Fibroblast of skin of right quadriceps (primary cell): Measurements from ENCODE around the gene MAP3K4.

Source experiments
- DNase-seq: peaks from one replicate; pipeline ENCODE4 v3.0.0-alpha.2; 2013

The MAP3K4 gene

DNA sequence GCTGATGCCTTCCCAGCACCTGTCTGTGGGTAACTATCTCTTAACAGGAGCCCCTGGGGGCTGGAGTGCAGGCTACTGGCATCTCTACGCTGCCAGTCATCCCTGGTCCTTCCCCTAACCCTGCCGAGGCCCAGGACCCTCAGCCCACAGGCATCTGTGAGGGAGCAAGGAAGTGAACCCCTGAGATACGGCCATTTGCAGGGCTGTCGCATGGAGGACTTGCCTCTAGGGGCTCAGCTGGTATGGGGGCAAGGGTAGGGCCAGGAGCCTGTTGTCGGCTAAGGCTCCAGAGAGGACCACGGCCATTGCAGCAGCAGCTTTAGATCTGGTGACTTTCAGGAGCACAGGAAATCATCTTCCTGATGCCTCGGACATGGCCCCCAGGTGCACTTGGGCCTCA is 49.7 kb downstream of the MAP3K4 start:
- DNase-seq: no peak

DNA sequence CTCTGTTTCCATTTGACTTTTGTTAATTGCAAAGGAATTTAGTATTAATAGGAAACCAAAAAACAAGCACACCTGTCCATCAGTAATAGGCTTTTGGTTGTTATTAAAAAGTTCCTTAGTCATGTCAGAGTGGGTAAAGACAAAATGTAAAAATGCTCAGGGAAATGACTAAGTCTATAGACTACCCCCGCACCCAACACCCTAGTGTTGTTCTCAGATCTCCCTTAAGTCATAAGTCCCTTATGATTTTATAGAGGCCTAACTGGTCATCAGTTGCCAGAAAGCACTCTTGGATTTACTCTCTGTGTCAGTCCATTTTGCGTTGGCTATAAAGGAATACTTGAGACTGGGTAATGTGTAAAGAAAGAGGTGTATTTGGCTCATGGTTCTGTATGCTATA is 52.8 kb downstream of the MAP3K4 start:
- no peak for DNase-seq

DNA sequence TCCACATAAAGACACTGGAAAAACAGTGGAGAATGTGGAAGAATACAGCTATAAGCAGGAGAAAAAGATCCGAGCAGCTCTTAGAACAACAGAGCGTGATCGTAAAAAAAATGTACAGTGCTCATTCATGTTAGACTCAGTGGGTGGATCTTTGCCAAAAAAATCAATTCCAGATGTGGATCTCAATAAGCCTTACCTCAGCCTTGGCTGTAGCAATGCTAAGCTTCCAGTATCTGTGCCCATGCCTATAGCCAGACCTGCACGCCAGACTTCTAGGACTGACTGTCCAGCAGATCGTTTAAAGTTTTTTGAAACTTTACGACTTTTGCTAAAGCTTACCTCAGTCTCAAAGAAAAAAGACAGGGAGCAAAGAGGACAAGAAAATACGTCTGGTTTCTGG is 57.1 kb downstream of the MAP3K4 start:
- DNase-seq: peak; percentile 91

DNA sequence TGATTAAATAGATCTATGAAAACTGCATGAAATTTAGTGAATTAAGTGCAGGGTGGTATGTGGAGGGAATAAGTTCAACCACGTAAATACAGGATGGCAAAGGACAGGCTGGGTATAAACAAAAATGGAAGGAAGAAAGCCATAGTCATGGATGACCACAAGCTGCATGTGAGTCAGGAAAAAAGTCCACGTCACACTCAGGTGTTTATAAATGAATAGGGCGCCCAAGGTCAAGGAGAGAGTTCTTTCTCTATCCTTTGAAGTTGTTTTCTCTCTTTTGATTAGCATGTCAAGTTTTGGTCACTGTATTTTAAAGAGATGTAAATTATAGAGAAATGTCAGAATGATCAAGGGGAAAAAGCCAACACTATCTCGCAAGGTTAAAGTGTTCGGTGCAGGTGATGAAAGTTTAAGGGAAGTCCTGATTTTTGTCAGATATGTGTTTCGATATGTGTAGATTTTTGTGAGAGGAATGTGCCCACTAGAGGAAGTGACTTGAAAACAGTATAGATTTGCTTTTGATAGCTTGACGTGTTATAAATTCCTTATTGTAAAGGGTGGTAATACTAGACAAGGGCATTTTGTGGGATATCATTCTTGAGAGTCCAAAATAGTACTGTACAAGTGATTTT is 58.7 kb downstream of the MAP3K4 start:
- no peak for DNase-seq

DNA sequence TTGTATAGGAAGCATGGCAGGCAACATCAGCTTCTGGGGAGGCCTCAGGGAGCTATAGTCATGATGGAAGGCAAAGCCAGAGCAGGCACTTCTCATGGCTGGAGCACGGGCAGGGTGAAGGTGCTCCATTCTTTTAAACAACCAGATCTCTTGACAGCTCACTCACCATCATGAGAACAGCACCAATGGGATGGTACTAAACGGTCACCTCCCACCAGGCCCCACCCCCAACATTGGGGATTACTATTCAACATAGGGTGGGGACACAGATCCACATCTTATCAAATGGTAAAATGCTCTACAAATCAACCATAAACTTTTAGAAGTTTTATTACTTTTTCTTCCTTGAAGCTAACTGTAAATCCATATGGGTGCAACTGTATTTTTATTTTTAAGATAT is 61.5 kb downstream of the MAP3K4 start:
- DNase-seq: no peak

DNA sequence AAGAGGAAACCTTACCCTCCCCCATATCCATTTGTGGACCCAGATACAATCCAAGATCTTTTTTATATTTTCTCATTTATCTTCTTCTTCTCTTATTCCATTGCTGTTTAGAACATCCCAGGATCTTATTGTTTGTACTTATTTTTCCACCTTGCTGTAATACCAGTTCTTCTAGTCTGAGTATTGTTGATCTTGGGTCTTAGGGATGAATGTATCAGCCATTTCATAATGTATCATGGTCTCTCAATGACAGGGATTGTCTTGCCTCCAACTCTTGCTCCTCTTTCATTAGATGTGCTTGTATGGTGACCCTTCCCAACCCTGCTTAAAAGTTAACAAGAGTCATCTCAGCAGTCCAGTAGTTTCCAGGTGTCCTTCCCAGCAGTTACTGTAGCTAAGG is 63.3 kb downstream of the MAP3K4 start:
- DNase-seq: no peak

DNA sequence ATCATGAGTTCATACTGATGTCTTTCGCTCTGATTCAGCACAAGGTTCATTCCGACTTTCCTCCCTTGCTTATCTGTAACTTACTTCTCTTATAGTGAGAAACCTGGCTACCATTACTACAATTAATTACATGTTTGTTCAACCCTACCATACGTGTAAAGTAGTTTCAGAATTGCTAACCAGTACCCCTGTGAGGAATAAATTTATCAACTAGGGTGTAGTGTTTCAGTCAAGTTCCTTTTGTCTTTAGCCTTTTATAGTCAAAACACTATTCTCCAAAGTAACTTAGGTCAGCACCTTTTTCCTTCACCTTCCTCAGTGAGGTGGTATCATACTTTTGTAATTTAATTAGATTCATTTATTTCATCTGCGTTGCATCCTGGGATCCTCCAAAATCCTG is 64.9 kb downstream of the MAP3K4 start:
- DNase-seq: no peak

DNA sequence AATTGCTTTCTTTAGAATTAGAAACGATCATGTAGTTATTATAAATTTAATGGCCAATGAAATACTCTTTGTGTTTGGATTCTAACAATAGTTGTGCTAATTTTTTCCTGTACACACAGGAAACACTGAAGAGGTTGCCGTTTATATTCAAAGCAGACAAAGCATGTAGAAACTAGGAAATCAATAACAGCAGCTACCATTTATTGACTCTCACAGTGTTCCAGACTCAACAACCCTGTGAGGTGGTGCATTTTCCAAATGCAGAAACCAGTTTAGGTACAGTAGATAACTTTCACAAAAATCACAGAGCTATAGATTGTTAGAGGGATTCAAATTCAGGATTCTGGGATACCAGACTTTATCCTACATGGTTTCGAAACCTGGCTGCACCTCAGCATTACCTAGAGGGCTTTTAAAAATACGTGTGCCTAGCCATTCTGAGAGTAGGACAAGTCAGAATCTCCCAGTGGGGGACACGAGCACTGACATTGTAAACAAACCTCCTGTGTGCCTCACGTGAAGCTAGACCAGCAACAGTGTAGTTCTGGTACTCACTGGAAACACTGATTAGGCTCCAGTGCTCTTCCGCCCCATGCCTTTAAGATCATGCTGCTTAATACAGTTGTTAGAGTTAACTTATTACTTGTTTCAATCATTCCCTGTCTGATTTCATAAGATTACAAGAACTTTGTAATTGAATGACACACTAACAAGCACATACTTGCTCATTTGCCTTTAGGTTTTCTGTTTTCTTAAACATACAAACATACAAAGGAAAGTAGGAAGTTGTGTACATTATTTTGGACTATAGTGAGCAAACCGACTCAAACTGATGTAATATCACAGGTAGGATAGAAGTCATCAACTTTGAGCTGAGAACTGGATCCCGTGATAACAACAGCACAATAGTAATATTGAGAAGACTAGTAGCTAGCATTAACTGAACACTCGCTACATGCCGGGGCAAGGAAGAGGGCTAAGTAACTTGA is 65.8 kb downstream of the MAP3K4 start:
- DNase-seq: no peak

DNA sequence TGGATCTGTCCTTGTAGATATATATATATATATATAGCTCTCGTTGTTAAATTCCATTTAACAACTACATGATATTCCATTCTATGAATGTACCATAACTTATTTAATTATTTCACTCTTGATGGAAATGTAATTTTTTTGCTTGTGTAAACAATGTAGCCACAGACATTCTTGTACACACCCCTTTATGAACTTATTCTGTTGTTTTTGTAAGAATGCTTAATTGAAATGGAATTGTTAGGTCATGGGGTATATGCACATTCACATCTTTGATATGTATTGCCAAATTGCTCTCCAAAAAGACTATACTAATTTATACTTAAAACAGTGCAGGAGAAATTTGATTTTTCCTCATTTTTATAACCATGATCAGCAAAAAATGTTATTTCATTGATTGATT is 67.2 kb downstream of the MAP3K4 start:
- peak; percentile 6 for DNase-seq

DNA sequence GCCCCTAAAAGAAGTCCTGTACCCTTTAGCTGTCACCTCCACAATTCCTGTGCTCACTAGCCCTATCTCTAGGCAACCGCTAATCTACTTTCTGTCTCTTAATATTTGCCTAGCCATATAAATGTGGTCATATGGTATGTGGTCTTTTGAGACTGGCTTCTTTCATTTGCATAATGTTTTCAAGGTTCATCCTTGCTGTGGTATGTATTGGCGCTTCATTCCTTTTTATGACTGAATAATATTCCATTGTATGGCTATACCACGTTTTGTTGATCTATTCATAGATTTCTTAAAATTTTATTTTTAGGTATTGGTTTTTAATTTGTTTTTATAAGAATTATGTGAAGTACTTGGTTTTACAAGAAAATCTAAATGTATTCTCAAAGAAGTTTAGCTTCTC is 70.0 kb downstream of the MAP3K4 start:
- DNase-seq: no peak

DNA sequence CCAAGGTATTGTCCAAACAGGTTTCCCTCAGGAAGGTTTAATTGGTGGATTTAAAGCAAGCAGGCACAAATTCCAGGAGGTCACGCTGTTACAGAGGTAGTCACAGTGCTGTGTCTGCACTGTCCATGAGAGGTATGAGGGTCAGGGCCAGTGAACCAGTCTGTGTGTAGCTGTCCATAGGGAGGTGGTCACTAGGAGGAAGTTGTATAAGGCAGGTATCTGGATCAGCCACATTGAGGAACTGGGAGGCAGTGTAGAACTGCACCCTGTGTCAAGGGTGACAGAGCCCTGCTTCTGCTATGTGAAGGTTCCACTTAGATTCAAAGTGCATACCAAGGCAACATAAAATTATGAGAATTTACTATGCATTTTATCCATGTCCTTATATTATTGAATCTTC is 73.3 kb downstream of the MAP3K4 start:
- DNase-seq: no peak

DNA sequence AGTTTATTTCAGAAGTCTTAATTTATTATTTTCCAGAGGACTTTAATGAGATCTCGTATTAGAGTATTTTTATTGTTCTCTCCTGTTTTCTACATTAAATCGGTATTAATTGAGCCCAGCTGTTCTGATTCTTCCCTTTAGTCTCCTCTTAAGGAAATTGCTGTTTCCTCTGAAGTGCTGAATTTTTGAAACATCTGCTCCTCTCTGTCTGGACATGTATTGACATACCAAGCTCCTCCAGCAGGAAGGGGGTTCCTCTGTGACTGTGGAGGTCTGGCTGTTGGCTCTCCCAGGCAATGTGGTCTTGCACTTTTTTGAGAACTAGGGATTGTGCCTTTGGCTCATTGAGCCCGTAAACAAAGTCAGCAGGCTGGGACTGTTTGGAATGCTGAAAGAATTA is 74.9 kb downstream of the MAP3K4 start:
- peak; percentile 14 for DNase-seq

DNA sequence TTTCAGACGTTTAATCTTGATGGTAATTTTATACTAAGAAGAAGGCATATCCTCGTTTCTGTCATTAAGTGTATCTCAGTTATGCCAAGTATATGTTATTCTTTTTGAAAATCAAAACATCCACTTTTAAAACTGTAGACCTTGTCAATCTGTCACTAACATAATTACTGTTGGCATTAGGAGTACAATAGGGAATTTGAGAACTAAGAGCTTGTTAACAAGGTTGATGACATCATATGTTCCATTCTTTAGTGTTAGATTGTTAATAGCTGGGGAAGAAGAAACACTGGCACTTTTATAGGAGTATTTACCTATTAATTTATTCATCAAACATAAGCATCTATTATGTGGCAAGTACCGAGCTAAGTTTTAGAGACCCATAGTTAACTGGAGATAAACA is 76.2 kb downstream of the MAP3K4 start:
- no peak for DNase-seq

DNA sequence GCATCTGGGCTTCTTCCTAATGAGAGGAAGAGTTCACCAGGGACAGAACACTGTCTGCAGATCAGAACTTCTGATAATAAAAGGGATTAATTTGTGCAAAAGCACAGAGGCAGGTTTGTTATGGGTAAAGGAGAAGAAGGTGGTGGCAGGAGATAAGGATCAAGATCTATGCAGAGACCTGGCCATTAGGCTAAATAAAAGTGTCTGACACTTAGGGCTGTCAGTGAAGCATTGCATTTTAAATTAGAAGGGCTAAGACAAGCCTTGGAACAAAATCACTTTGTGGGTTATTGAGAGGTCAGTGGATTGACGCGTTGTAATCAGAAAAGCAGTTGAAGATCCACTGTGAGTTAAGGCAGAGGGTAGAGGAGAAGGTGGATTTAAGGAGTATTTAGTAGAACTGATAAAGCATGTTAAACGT is 76.8 kb downstream of the MAP3K4 start:
- DNase-seq: no peak

DNA sequence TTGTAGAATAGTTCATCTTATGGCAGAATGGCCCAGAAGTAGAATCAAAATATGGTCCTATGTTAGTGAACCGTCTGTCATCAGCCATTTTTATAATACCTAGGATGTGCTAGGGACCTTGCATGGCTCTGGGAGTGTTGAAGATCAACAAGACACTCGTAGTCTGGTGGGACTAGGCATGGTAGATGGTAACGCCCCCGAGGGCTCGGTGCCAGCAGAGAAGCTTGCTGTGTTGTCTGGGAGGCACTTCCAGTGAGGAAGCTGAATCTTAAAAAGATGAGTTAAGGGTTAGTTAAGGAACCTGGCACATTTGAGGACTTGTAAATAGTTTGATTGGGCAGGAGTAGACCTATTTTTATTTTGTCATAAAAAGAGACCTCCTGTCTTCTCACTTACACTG is 82.4 kb downstream of the MAP3K4 start:
- DNase-seq: no peak

DNA sequence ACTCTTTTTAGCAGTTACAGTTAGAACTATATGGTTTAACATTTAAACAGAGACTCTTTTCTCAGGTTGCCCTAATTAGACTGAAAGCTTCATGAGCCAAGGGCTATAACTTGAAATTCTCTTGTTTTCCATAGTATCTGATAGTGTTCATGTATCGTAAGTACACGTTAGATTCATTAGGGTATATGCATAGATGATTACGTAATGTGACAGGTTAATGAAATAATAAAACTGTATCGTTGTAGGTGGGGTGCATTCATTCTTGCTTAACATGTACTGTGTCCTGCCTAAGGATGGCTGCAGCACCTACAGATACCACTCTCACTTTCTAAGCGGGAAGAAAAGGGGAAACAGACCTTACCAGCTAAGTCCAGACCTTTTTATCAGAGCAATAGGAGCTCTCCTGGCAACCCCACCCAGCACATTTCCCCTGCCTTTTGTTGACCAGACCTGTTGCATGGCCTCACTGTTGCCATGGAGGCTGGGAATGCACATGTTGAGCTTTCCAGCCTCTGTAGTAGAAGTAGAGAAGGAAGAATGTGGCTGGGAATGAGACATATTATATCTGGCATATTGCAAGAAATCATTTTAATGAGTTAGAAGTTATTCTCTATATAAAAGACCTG is 83.0 kb downstream of the MAP3K4 start:
- no peak for DNase-seq

DNA sequence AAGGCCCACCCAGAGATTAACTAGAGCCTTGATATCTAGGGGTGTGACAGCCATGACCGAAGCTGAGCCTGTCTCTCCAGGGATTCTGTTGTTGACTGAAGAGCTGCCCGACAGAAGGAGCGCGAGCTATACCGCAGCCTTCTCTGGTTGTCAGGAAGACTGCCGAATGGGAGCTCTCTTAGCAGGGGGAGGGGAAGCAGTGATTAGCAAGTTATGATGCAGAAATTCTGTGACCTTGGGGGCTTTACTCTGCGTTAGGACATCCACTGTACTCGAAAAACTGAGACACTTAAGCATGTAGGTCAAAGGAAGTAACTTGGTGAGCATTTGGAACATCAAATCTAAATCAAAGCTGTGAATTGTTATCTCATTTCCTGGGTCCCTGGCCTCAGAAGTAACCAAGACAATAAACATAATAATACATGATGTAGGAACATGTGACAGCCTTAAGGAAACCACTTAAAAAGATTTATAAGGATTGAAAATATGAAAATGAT is 84.7 kb downstream of the MAP3K4 start:
- DNase-seq: no peak

DNA sequence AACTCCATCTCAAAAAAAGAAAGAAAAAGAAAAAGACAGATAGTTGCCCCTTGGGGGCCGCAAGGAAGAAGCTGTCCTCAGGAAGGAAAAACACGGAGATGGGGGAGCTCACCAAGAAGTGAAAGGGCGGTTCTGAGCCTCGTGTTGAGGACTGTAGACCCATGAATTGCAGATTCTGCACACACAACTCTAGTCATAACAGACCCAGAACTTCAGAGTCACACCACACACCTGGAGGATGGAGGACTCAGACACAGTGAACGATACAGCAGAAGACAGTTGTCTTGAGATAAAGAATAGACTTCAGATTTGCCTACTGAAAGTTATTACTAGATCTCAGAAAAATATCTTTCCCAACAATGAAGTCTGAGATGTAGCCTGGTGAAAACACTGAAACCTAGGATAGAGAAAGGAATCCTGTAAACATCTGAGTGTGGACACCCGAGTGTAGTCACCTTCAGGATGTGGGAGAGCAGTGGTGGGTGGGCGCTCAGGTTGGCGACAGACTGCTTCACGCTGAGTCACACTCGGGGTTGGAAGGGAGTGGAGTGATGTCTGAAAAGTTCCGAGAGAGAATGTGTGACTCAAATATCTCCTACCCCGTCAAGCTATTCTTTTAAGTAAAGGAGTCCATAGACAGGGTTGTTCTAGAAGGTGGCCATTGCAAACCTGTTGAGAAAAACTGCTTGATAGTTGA is 88.1 kb downstream of the MAP3K4 start:
- DNase-seq: peak; percentile 82

DNA sequence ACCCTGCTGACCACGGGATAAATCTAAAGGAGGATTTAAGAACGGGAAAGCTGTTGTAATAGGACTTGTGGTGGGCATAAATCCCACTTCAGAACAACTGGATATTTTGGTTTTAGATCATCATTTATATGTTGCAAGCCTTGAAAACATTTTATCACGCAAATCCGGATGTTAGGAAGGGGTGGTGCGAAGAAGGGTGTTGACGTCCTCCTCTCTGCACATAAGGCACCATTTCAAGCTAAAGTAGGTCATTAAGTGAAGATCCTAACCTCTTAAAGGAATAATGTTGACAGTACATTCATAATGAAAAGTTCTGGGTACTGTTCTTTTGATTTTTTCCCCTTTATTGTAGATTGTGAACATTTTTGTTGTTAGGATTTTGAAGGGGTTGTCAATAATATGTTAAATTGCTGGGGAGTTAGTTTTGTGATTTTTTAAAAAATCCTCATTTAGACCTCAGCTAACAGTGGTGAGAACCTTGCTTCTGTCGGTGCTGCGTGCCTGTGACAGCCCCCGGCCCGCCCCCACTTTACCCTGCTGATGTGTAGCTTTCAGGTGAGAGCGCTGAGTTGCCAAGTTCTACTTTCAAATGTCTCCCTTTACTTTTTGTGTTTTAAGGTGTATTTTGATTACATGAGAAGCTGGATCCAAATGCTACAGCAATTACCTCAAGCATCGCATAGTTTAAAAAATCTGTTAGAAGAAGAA is 88.8 kb downstream of the MAP3K4 start:
- DNase-seq: no peak

DNA sequence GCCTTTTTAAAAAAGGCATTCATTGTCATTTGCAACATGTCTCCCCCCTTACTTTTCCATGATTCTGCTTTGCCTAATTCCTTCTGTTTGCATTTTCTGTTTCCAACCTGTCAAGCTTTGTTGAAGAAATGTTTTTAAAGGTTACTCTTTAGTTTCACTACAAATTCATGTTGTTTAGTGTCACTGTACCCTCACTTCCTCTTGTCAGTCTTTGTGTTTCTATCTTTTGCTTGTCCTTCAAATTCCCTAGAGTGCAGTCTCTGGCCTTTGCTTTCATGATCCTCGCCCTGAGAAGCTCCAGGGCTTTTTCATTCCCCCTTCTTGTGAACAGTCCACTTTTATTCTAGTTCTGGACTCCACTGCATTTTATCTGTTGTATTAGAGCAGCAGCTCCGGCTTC is 90.6 kb downstream of the MAP3K4 start:
- no peak for DNase-seq

DNA sequence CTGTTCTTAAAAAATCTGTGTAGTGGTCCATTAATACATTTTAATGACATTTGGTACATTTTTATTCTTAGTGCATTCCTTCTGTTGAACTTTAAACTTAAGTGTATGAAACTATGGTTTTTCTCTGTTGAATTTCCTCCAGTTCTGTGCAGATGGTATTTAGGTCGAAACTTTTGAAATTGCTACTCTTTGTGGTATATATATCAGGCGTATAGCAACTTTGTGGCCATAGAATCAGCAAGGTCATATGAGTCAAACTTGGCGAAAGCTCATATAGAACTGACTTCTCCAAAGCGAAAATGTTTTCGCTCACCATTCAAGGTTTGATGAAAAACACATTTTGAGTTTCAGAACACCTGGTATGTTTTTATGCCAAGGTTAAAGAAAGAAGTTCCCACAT is 93.7 kb downstream of the MAP3K4 start:
- peak; percentile 10 for DNase-seq

DNA sequence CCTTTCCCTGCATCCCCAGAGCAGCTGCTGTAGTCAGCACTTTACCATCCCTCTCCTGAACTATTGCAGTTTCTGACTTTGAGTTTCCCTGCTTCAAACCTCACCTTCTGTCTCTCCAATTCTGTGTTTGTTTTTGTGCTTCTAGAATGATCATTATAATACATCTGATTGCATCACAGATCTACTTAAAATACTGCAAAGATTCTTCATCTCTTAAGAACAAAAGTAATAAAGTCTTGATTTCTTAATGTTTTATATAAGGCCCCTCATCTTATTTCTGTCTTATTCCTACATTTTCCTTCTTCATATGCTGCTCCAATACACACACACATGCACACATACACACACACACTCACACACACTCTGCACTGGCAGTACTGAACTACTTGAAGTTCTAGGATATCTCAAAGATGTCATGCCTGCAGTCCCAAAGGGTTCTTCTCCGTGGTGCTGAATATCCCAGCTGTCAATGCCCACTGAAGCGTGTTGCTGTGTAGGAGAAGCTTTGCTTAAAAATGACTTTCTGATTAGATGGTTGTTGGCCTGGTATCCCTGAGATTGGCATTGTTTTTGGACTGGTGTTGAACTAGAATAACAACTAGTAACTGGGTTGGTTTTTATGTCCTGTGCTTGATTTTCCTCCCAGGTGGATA is 97.2 kb downstream of the MAP3K4 start:
- DNase-seq: peak; percentile 17
